ENCODE data around the gene MYO1E.
A peak's percentile ranks its signal among the peaks of the same experiment; 100 is the strongest.

MYO1E gene

GRCh38 chr15:59332009-59332408, 40.7 kb downstream of the MYO1E start:
- DNase-seq (ENCODE audit: low read depth), result no peak
- H3K4me3 ChIP-seq (ENCODE audit: low read depth, low read length), result no peak overlapping the region
- TF ChIP-seq, protein P1, sequence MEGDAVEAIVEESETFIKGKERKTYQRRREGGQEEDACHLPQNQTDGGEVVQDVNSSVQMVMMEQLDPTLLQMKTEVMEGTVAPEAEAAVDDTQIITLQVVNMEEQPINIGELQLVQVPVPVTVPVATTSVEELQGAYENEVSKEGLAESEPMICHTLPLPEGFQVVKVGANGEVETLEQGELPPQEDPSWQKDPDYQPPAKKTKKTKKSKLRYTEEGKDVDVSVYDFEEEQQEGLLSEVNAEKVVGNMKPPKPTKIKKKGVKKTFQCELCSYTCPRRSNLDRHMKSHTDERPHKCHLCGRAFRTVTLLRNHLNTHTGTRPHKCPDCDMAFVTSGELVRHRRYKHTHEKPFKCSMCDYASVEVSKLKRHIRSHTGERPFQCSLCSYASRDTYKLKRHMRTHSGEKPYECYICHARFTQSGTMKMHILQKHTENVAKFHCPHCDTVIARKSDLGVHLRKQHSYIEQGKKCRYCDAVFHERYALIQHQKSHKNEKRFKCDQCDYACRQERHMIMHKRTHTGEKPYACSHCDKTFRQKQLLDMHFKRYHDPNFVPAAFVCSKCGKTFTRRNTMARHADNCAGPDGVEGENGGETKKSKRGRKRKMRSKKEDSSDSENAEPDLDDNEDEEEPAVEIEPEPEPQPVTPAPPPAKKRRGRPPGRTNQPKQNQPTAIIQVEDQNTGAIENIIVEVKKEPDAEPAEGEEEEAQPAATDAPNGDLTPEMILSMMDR (conservative IDR thresholded peaks at IDR 0.05; ENCODE audit: low read depth, low read length), result no peak

DNA sequence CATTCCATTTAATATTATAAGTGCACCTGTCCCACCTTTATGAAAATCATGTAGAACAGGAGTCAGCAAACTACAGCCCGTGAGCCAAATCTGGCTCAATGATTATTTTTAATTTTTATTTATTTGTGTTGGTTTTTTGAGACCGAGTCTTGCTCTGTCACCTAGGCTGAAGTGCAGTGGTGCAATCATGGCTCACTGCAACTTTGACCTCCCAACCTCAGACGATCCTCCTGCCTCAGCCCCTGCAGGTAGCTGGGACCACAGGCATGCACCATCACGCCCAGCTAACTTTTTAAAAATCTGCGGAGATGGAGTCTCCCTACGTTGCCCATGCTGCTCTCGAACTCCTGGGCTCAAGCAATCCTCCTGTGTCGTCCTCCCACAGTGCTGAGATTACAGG, 42.0 kb downstream of the MYO1E start:
- TF ChIP-seq, protein P1 (conservative IDR thresholded peaks at IDR 0.05; ENCODE audit: low read depth, low read length), result no peak
- no peak overlapping the region for H3K4me3 ChIP-seq (ENCODE audit: low read depth, low read length)
- no peak for DNase-seq (ENCODE audit: low read depth)

DNA sequence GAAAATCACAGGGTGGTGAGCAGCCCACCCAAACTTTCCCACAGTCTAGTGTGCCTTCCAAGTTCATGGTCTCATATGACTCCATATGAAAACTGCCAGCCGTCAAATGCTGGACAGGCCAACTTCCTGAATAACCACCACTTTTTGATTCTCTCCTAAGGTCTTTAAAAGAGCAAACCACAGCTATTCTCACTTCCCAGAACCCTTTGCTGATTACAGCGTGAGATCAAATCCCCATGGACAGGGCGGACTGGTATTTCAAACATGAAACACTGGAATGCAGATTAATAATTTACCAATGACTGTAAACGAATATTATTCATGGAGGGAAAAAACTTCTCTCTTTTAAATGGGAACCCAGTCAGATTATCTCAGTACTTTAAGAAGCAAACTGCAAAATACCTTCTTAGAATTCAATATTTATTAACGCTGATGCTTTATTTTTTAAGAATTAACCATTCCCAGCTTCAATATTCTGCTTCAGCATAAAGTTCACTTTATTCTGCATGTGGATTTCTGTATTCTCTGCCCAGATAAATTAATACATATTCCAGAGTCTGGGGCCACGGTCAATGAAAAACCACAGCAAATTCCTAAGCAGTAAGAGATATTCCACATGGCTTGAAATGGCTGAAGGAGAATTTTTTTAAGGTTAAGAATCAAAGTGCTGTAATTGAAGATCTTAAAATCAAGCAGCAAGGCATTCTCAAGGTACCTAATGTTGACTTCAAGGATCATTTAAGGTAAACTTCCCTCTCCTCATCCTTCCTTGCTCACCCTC, 42.9 kb downstream of the MYO1E start:
- TF ChIP-seq, protein P1 (conservative IDR thresholded peaks at IDR 0.05; ENCODE audit: low read depth, low read length), result no peak
- no peak overlapping the region for H3K4me3 ChIP-seq (ENCODE audit: low read depth, low read length)
- DNase-seq (ENCODE audit: low read depth), result peak; percentile 94

DNA sequence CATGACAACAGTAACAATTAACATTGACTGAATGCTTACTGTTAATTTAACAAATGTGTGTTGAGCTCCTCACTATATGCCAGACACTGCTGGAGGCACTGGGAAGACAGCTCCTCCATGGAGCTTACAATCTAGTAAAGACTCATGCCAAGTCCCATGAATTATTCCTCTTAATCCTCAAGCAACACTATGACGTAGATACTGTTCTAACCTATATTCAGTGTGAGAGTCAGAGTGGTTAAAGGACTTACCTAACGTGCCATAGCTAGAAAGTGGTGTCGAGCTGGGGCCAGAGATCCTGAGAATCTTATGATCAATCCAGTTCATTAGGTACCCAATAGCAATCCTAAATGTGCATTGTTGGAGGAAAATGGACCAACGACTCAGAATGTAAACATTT, 43.6 kb downstream of the MYO1E start:
- no peak for DNase-seq (ENCODE audit: low read depth)
- TF ChIP-seq, protein P1 (conservative IDR thresholded peaks at IDR 0.05; ENCODE audit: low read depth, low read length), result no peak
- no peak overlapping the region for H3K4me3 ChIP-seq (ENCODE audit: low read depth, low read length)

- no peak for DNase-seq (ENCODE audit: low read depth)
- no peak overlapping the region for H3K4me3 ChIP-seq (ENCODE audit: low read depth, low read length)
- TF ChIP-seq, protein P1 (conservative IDR thresholded peaks at IDR 0.05; ENCODE audit: low read depth, low read length), result no peak
Measured at GRCh38 chr15:59327942-59328341, 44.7 kb downstream of the MYO1E start.

DNA sequence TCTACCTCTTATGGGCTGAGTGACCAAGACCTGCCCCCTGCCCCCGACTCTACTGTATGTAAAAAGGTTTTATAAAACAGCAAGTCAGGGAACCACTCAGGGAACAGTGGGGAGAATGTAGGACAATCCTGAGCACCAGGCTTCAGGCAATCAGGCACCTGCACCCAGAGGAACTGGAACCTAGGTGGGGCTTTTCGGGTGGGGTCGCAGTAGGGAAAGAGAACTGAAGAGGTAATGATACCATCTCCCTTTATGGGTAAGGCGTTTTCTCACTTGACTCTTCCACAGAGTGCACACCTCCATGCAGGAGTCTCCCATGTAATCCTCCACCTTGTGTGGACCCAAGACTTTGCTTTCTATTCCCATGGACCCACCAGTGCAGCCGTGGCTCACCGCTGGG, 45.8 kb downstream of the MYO1E start:
- TF ChIP-seq, protein P1 (conservative IDR thresholded peaks at IDR 0.05; ENCODE audit: low read depth, low read length), result no peak
- DNase-seq (ENCODE audit: low read depth), result no peak

More for the DNA sequence above, 45.8 kb downstream of the MYO1E start:
- no peak overlapping the region for H3K4me3 ChIP-seq (ENCODE audit: low read depth, low read length)

Data from choroid plexus epithelial cell (primary cell).